ENCODE results near the gene DPH3. TPM values are rescaled to one million over a fixed set of nuclear protein-coding genes. Genes with fewer than 3 reads are reported as not detected.

Gene DPH3
- total RNA-seq, 1 donor = 33.4 TPM

DNA sequence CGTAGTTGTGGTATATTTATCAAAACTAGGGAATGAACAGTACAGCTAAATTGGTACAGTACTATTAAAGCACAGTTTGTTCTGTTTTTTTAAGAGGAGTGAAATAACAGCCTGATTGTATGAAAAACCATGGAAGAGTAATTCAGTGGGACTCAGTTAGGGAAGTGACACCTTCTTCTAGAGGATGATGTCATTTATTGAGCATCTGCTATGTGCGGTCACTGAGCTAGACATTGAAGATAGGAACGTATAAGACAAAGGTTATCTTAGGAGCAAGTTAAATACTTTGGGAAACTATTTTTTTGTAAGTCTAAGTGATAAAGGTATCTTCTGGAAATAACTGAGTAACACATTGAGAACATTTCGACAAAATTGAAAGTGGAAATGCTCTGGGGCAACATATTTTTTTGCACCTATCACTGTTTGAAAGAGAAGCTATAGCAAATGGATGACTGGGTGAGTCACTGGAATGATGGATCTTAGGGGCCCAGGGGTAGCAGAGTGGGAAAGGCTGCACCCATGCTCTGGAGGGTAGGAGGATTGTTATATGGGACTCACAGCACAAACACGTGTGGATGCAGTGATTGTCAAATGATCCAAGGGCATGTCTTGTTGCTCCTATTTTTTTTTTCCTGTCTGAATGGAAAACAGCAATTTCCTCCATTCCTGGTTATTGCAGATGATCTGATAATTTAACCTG, 43.2 kb upstream of the DPH3 start:
- TF ChIP-seq, protein P1, sequence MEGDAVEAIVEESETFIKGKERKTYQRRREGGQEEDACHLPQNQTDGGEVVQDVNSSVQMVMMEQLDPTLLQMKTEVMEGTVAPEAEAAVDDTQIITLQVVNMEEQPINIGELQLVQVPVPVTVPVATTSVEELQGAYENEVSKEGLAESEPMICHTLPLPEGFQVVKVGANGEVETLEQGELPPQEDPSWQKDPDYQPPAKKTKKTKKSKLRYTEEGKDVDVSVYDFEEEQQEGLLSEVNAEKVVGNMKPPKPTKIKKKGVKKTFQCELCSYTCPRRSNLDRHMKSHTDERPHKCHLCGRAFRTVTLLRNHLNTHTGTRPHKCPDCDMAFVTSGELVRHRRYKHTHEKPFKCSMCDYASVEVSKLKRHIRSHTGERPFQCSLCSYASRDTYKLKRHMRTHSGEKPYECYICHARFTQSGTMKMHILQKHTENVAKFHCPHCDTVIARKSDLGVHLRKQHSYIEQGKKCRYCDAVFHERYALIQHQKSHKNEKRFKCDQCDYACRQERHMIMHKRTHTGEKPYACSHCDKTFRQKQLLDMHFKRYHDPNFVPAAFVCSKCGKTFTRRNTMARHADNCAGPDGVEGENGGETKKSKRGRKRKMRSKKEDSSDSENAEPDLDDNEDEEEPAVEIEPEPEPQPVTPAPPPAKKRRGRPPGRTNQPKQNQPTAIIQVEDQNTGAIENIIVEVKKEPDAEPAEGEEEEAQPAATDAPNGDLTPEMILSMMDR (IDR thresholded peaks at IDR 0.05; ENCODE audit: insufficient read depth, low read length) = no peak
- DNase-seq (ENCODE audit: low read depth) = no peak
- no peak overlapping the region for H3K4me3 ChIP-seq (ENCODE audit: low read depth, low read length)

GRCh38 chr3:16305111-16305541, 40.4 kb upstream of the DPH3 start:
- TF ChIP-seq, protein P1 (IDR thresholded peaks at IDR 0.05; ENCODE audit: insufficient read depth, low read length) = no peak
- no peak overlapping the region for H3K4me3 ChIP-seq (ENCODE audit: low read depth, low read length)
- no peak for DNase-seq (ENCODE audit: low read depth)

DNA sequence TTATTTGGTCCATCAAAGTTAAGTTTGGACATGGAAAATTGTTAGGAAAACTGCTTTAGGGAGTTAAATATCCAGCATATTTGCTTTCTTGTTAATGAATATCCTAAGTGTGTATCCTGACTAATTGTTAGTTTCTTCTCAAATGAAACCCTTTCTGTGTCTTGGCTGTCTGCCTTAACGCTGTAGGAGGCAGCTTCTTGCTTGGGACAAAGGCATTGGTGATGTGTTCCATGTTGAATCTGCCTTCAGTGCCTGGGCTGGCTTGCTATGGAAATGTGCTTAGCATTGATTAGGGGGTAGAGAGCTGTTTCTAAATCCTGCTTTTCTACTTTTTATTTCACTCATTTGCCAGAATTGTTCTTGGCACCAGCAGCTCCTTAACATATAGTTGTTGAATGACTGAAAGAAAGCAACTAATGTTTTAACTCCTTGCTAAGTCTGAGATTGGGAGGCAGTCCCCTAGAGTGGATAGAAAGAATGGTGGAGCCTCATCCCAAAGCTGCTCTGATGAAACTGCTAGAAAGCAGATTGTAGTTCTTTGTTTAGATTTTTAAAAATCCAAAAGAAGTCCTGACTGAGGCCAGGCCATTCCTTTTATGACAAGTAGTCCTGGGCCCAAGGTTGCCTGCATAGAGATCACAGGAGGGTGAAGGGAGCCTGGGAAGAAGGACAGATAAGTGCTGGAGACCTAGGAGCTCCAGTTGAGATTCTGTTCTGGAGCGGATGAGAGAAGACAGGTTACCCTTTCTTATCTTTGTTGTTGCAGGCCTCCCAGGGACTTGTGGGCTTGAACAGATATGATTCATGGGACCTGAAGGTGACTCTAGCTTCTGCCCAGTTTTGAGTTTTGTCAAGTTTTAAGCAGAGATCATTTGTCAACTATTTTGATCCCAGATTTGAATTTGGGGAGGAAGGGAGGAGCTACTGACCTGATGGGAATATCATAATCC, 39.6 kb upstream of the DPH3 start:
- no peak for DNase-seq (ENCODE audit: low read depth)
- TF ChIP-seq, protein P1 (IDR thresholded peaks at IDR 0.05; ENCODE audit: insufficient read depth, low read length) = no peak
- H3K4me3 ChIP-seq (ENCODE audit: low read depth, low read length) = no peak overlapping the region

DNA sequence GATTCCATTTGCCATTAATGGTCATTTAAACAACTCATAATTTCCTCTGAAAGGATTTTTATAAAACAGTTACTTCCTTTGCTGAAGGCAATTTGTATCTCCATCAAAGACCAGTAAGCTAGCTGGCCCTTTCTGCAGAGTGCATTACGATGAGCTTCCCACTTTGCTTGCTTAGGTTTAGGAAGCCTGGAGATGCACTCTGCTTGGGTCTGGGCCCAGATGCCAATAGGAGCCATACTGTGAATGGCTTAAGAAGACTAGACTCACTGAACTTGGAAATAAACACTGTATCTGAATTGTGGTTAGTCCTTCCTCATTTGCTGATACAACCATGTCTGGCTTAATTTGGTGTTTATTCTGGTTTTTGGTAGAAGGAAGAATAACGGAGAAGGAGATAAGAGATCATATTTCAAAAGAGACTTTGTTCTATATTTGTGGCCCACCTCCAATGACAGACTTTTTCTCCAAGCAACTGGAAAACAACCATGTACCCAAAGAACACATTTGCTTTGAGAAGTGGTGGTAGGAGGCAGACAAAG, 38.4 kb upstream of the DPH3 start:
- TF ChIP-seq, protein P1 (IDR thresholded peaks at IDR 0.05; ENCODE audit: insufficient read depth, low read length) = no peak
- H3K4me3 ChIP-seq (ENCODE audit: low read depth, low read length) = no peak overlapping the region
- DNase-seq (ENCODE audit: low read depth) = no peak

DNA sequence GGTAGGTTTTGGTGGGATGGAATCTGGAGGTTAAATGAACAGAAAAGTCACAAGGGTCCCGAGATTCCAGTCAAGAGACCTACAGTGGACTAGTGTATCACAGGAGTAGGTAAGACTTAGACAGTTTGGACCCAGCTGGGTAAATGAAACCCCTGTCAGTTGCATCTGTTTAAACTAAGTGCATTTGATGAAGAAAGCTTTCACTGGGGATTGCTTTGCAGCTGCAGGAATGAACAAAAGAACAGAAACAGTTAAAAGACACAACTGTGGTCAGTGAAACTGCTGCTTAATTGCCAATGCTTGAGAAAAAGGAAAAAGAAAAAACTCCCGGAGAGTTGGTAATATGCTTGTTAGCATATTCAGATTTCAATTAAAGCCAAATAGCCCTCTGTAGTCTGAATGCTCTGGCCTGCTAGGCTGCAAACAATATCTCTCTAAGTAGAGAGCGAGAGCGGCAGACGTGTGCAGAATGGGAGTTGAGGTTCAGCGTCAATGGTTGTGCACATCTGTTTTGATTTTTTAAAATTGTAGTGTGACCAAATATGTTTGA, 37.4 kb upstream of the DPH3 start:
- DNase-seq (ENCODE audit: low read depth) = no peak
- TF ChIP-seq, protein P1 (IDR thresholded peaks at IDR 0.05; ENCODE audit: insufficient read depth, low read length) = no peak
- no peak overlapping the region for H3K4me3 ChIP-seq (ENCODE audit: low read depth, low read length)

DNA sequence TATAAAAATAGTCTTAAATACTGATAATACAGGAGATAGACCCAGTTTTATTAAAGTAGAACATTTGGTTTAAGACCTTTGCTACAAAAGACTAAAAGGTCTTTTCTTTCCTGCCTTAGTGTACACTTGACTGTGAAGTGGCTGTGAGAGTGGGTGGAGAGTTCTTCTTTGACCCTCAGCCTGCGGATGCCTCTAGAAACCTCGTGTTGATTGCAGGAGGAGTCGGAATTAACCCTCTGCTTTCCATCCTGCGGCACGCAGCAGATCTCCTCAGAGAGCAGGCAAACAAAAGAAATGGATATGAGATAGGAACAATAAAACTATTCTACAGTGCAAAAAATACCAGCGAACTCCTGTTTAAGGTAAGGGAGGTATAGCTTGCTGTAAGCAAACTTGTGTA, 36.8 kb upstream of the DPH3 start:
- H3K4me3 ChIP-seq (ENCODE audit: low read depth, low read length) = no peak overlapping the region
- TF ChIP-seq, protein P1 (IDR thresholded peaks at IDR 0.05; ENCODE audit: insufficient read depth, low read length) = no peak
- no peak for DNase-seq (ENCODE audit: low read depth)
